Measurements from ENCODE around the gene EIF4A3.

The EIF4A3 gene

GRCh38 chr17:80116921-80117380 lies 30.0 kb downstream of the EIF4A3 start:
- no peak for DNase-seq (ENCODE audit: low spot score)
- TF ChIP-seq CTCF (IDR thresholded peaks at IDR 0.05; ENCODE audit: borderline replicate concordance, control extremely low read depth, extremely low read depth, insufficient read depth, missing control alignments): no peak
- in situ Hi-C loops (cut with MboI; ENCODE audit: low sequenced_read_pairs, unreplicated experiment): no loop called here

DNA sequence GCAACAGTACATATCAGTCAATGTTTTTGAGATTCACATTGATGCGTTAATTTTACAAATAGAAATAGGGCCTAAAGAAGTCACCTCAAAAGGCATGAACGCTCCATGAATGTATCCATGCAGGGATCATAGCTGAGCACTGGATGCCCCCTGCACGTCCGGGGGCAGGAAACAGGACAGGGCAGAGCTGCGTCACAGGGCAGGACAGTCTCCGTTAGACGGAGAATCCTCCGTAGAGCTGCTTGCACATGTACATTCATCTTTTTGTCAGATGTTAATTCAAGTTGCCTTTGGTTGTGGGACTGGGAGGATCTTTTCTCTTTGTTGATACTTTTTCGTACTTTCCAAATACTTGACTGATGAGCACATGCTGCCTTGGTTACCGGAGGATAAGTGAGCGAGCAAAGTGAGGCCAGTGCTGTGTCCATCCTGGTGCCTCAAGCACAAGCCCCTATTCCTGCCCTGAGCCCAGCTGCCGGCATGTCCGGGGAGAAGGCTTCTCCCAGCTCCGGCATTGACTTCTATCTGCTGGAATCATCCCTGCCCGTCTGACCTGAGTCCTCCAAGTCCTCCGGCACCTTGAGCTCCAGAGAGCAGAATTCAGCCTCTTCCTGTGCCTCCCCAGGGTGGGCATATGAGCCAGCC lies 30.5 kb downstream of the EIF4A3 start:
- in situ Hi-C loops (cut with MboI; ENCODE audit: low sequenced_read_pairs, unreplicated experiment): no loop called here
- DNase-seq (ENCODE audit: low spot score): no peak
- no peak for TF ChIP-seq CTCF (IDR thresholded peaks at IDR 0.05; ENCODE audit: borderline replicate concordance, control extremely low read depth, extremely low read depth, insufficient read depth, missing control alignments)

GRCh38 chr17:80115159-80115558 lies 31.8 kb downstream of the EIF4A3 start:
- in situ Hi-C loops (cut with MboI; ENCODE audit: low sequenced_read_pairs, unreplicated experiment): no loop called here
- TF ChIP-seq CTCF (IDR thresholded peaks at IDR 0.05; ENCODE audit: borderline replicate concordance, control extremely low read depth, extremely low read depth, insufficient read depth, missing control alignments): no peak
- no peak for DNase-seq (ENCODE audit: low spot score)

DNA sequence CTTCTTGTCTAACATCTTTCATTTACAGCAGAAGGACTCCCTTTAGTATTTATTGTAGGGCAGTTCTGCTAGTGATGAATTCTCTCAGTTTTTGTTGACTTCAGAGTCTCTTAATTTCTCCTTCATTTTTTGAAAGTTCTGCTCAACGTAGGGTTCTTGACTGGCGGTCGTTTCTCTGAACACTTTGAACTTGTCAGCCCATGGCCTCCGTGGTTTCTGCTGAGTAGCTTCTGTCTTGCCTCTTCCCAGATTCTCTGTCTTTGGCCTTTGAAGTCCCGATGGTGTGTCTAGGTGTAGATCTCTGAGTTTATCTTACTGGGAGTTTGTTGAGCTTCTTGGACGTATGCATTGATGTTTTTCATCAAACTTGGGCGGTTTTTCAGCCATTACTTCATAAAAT lies 32.2 kb downstream of the EIF4A3 start:
- in situ Hi-C loops (cut with MboI; ENCODE audit: low sequenced_read_pairs, unreplicated experiment): no loop called here
- DNase-seq (ENCODE audit: low spot score): no peak

GRCh38 chr17:80113033-80113484 lies 33.9 kb downstream of the EIF4A3 start:
- no peak for TF ChIP-seq CTCF (IDR thresholded peaks at IDR 0.05; ENCODE audit: borderline replicate concordance, control extremely low read depth, extremely low read depth, insufficient read depth, missing control alignments)
- in situ Hi-C loops (cut with MboI; ENCODE audit: low sequenced_read_pairs, unreplicated experiment): no loop called here
- no peak for DNase-seq (ENCODE audit: low spot score)

More for the DNA sequence above, 32.2 kb downstream of the EIF4A3 start:
- TF ChIP-seq CTCF (IDR thresholded peaks at IDR 0.05; ENCODE audit: borderline replicate concordance, control extremely low read depth, extremely low read depth, insufficient read depth, missing control alignments): no peak

- no peak for DNase-seq (ENCODE audit: low spot score)
- TF ChIP-seq CTCF (IDR thresholded peaks at IDR 0.05; ENCODE audit: borderline replicate concordance, control extremely low read depth, extremely low read depth, insufficient read depth, missing control alignments): no peak
- in situ Hi-C loops (cut with MboI; ENCODE audit: low sequenced_read_pairs, unreplicated experiment): no loop called here
Observed at GRCh38 chr17:80112471-80113032, 34.4 kb downstream of the EIF4A3 start.

Data from GM13976 (cell line).